ENCODE data around the gene SAXO1.
"Not testable (repeated sequence)": the region's sequence is repeated elsewhere in the genome, so short reads cannot be mapped to it uniquely, and the experiment has no call there.

Gene SAXO1

DNA sequence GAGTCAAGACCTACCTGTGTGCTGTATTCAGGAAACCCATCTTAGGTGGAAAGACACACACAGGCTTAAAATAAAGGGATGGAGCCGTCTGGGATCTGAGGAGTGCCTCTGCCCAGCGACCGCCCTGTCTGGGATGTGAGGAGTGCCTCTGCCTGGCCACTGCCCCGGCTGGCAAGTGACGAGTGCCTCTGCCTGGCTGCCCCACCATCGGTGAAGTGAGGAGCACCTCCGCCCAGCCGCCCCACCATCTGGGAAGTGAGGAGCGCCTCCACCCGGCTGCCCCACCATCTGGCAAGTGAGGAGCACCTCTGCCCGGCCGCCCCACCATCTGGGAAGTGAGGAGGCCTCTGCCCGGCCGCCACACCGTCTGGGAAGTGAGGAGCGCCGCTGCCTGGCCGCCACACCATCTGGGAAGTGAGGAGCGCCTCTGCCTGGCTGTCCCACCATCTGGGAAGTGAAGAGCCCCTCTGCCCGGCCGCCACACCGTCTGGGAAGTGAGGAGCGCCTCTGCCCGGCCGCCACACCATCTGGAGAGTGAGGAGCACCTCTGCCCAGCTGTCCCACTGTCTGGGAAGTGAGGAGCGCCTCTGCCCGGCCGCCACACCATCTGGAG is 33.7 kb downstream of the SAXO1 start:
- no peak for DNase-seq

DNA sequence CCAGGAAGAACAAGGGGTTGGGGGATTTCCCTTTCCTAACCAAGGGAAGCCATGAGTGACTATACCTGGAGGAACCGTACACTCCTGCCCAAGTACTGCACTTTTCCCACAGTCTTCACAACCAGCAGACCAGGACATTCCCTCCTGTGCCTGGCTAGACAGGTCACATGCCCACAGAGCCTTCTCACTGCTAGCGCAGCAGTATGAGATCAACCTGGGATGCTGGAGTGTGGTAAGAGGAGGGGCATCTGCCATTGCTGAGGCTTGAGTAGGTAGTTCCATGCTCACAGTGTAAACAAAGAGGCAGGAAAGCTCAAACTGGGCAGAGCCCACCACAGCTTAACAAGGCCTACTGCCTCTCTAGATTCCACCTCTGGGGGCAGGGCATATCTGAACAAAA is 35.9 kb downstream of the SAXO1 start:
- no peak for DNase-seq

DNA sequence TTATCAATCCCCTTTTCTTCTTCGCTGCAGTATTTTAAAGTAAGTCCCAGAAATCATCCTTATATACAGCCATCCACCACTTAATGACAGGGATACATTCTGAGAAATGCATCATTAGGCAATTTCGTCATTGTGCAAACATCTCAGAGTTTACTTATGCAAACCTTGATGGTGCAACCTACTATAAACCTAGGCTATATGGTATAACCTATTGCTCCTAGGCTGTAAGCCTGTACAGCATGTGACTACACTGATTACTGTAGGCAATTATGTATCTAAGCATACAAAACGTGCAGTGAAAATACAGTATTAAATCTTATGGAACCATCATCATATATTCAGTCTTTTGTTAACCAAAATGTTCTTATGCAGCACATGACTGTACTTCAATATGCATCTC is 36.8 kb downstream of the SAXO1 start:
- DNase-seq: no peak

DNA sequence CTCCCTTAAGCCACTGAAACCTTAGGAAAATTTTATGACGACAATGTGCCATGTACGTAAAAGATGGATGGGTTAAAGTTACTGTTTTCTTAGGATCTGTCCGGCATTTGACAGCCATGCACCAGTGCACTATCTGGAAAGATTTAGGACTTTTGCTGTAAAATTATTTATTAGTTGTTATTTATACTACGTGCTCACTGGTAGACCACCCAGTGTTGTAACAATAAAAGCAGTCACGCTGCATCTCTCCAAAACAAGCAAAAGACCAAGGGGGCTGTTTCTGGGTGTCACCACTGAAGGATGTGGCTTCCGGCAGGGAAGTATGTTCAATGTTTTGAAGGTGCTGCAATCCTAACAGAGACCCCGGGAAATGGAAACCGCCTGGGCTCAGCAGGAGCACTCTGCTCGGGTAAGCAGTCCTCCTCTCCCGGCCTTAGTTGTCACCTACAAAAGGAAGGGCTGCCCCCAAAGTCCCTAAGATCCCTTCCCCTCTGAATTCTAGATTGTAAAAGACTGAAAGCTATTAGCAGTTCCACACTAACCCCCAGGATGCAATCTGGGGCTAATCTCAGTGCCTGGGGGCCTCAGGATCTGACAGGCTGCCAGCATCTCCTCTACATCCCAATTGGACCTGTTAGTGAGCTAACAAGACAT is 38.6 kb downstream of the SAXO1 start:
- no peak for DNase-seq

DNA sequence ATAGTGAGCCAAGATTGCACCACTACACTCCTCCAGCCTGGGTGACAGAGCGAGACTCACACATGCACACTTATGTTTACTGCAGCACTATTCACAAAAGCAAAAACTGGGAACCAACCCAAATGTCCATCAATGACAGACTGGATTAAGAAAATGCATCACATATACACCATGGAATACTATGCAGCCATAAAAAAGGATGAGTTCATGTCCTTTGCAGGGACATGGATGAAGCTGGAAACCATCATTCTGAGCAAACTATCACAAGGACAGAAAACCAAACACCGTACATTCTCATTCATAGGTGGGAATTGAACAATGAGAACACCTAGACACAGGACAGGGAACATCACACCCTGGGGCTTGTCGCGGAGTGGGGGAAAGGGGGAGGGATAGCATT is 41.8 kb downstream of the SAXO1 start:
- DNase-seq: not testable (repeated sequence)

DNA sequence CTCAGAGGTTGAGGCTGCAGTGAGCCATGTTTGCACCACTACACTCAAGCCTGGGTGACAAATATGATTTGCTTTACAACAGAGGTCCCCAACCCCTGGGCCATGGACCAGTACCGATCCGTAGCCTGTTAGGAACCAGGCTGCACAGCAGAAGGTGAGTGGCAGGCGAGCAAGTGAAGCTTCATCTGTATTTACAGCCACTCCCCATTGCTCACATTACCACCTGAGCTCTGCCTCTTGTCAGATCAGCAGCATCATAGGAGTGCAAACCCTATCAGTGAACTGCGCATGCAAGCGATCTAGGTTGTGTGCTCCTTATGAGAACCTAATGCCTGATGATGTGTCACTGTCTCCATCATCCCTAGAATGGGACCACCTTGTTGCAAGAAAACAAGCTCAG is 42.5 kb downstream of the SAXO1 start:
- no peak for DNase-seq

DNA sequence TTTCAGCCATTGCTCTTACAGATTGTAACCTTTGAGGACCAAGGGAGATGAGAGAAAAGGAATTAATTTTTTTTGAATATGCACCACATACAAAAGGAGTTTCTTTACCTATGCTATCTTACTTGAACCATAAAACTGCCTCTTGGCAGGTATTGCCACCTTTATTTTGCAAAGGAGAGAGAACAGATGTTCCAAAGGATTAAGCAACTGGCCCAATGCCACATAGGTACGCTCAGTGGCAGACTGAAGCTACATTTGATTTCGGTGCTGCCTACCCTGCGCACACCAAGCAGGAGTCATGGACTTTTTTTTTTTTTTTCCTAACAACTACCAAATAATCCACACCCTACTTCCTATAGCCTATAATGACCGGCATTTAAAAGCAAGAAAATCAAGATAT is 43.1 kb downstream of the SAXO1 start:
- no peak for DNase-seq

DNA sequence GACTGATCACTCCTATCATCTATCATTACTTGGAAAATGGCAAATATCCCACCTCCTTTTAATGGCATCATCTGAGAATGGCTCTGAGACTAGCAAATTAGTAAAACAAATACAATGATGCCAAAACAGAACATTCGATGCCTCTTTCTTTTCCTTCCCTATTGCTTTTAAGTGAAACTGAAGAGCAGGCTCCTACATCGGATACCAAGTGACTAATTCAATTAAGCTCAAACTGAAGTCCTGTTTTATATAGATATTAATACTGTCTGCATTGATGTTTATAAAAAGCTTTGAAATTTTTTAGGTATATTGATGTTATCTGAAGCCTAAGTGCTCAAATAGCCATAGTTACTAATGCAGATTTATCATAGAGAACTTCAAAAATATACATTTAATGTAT is 43.9 kb downstream of the SAXO1 start:
- no peak for DNase-seq

DNA sequence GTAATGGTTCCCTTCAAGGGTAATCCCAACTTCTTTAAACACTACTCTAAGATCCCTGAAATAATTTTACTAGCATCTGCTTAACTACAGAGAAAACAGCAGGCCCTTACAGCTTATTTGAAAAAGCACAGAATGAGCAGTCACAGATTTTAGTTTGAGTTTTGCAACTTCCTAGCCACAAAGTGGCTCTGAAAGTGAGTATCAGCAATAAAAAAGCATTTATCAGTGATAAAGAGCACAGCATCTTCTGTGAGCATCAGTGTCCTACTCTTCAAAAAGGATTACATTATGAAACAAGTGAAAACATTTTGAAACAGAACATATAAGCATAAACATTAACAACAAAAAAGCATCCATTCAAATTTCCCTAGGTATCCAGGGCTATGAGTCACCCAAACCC is 45.0 kb downstream of the SAXO1 start:
- DNase-seq: no peak

DNA sequence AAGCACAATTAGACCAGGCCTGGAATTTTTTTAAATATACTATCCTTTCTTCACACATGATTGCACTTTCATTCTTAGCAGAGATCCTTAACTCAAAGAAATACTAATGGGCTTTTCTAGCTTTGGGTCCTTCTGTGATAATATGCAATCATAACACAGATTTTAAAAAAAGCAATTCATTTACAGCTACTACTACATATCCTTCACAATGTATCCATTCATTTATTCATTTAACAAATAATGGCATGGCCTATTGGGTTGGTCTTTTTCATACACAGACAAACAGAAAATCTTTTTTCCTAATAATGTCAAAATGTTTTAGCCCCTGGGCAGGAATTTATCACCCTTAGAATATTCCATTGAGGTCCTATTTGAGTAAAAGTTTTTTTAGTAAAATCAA is 47.0 kb downstream of the SAXO1 start:
- no peak for DNase-seq

DNA sequence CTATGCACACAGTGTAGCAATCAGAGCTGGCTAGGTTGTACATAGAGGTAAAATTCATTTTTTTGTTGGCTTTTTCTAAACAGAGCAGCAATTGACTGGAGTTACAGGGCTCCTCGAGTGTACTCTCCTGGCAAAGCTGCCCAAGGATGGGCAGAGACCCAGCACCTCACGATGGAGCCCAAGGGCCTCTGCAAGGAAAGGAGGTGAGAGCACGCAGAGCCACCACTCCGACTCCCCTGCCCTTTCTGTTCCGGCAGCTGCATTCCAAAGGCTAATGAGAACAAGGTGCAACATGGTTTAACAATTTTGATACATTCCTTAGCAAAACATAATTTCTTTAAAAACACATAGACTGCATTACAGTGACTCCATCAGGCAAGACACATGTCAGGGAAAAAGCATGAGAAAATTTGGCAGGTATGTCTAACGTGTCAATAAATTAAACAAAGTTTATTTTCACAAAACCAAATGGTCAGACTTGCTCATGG is 47.5 kb downstream of the SAXO1 start:
- peak; percentile 2 for DNase-seq

DNA sequence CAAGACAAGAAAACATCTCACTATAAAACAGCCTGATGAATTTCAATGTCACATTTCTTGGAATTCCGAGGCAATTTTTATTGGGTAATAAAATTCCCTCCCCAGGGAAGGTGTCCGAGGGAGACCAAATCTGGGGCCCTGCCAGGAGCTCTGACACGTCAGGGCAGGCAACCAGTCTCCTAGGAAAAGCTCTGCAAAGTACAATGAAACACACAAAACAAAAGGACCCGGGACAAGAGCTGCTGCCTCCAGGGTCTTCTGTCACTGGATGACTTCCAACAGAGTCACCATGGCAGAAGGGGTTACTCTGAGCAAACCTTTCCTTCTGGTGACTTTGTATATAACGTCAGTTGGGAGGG is 50.8 kb downstream of the SAXO1 start:
- DNase-seq: no peak

DNA sequence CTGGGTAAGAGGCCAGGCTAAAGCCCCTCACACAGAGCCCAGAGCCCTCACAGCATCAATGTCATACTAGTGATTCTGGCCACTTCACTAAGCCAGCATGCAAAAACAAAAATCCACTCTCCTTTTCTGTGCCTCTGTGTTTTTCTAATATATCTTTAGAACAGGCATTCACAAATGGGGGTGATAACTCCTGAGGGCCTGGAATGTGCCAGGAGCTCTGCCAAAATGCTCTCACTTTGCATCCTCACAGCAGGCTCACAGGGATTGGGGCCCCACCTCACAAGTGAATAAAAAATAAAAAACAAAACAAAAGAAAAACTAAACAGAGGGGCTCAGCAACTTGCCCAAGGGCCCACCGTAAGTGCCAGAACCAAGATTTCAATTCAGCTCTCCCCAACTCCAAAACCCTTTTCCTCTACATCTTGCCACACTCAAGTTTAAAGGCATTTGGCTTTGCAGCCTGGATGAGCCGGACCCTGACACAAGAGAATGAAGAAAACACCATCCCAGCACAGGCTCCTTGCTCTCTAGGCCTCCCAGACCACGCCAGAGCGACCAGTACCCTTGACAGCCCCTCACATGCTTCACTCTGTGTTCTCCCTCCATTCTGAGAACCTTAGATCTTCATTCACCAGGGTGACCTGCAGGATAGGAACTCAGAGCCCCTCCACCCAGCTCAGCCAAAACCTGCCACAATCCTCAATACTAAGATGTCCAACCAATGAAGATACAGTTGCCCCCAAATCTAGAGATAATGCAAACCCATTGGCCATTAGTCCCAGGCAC is 51.3 kb downstream of the SAXO1 start:
- DNase-seq: no peak

DNA sequence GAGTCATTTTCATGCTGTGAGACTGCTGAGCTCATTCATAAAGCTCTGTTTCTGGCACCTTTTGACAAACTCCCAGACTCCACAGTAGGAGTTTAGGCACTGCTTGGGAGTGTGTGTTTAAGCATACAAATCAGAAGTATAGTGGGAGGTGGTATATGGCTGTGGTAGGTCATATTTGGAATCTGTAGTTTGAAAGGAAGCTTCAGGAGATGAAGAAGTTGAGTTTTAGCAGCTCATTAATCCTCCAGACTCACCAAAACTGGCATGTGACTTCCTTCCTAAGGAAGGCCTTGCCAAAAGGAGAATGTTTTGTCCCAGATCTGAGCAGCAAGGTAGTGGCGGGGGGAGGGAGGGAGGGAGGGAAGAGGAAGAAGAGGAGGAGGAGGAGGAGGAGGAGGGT is 52.8 kb downstream of the SAXO1 start:
- DNase-seq: no peak

DNA sequence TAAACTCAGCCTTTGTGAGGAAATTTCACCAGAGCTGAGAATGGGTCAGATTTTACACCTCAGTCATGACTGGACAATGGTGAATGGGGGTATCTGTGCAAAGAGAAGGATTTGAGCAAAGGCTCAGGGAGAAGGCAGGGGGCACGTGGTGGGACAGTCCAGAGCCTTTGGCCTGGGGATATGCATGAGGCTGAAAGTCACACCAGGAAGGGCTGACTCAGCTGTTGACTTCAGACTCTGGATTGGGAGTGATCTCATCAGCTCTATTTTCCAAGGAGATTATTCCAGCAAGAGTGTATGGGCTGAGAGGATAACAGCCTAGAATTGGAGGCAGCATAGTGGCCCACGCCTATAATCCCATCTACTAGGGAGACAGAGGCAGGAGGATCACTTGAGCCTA is 53.6 kb downstream of the SAXO1 start:
- DNase-seq: no peak

DNA sequence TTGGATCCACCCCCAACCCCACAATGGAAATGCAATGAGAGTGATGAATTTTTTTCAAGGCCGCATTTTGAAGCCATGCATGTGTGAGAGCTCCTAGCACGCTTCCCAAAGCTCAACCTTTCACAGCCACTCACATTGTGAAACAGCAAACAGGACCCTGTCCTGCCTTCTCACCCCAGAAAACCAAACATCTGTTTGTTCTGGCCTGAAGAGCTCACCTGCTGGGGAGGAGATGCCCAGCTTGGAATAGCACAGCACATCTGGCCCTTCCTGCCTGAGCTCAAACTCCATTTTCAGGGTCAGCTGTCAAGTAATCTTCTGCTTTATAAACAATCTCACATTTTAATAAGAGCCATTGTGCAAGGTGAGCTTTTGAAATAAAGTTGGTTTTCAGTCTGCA is 54.8 kb downstream of the SAXO1 start:
- DNase-seq: no peak

DNA sequence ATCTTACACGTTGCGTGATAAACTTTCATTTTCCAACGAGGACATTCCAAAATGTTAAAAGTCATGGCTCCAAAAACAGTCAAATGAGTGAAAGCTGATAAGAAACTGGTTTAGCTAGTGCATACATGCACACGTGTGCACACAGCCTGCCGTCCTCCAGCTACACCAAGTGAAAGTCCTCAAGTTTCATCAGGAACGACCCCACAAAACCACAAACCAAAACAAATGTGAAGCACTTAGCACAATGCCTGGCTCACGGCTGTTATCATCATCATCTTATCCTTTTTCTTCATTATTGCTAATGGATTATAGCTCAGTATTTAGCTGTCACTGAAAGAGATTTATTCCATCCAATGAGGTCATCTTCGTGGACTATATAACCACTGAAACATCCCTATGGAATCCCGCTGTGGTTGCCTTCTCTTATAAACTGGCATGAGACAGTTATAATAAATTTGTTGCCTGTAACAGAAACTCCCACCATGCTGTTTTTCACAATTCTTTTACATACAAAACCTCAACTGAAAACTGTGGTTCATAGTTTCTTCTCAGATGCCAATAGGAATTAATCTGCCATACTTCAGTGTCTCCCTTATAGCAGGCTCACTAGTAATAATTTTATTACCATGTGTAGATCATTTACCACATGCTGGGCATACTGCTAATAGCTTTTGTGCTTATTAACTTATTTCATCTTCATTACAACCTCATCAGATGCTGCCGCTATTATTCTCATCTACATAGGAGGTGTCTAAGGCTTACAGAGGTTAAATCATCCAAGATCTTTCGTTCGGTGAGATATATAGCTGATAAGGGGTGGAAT is 56.1 kb downstream of the SAXO1 start:
- no peak for DNase-seq

DNA sequence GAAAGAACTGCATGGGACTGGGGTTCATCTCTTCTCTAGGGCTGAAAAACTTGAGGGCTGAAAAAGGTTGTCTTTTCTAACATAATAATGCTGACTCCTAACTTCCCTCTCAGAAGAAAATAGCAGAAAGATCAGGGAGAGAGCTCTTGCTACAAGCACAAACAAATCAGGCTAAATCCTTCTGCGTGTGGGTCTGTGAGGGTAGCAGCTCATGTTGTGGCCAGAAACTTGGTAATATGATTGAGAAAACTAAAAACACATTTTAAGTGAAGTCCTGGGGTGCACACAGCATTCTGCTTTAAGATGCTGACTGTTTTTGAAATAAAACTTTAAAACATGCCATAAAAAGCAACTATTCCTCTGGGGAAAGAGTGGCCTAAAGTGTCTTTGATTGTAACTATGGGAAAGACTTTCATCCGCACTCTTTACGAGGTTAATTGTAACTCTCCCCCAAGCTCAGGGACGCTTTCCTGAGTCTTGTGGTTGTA is 56.7 kb downstream of the SAXO1 start:
- no peak for DNase-seq

DNA sequence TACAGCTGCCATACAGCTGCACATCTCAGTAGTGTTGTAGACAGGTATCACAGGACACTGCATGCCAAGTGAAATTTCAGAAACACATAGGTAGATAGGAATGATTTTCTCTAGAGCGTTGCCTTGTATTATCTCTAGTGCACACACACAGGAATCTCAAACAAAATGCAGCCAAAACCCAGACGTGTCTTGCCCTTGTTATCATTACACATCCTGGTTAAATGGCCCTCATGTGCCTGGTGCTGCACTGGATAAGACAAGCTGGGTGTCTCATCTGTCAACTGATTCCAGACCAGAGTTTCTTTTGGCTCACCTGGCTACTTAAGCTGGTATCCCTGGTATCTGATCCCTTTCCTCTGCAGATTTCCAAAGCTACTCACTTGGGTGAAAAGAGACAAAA is 59.7 kb downstream of the SAXO1 start:
- no peak for DNase-seq

DNA sequence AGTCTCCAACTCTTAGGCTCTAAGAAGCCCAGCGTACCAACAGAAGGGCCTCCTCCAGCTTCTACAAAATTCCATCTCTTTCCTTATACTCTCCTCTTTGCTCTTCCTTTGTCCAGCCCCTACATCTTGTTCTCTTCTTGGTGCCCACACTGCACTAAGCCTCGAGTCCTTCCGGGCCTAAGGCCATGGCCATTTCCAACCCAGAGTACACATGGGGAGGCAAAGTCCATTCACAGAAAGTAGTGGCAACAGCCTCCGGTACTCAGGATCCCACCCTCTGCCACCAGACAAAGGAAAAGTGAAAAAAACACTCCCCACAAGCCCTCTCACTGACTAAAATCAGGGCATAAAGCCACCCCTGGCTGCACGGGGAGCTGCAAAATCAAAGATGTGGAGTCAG is 60.3 kb downstream of the SAXO1 start:
- DNase-seq: no peak

DNA sequence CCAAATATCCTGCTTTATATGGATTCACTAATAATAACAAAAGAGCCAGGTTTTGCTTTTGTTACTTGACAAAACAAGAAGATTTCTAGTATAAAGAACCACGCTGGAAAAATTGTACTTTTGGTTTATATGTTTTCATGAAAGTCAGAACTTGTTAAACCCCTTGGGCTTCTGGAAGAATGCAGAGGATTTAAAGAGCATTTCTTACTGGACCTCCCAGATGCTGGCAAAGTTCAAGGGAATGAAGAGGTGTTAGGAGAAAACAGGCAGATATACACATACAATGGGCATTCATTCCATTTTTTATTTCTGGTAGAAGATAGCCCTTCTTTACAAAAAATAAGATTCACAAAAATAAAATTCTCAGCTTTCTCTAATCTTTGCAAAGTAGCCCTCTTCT is 61.1 kb downstream of the SAXO1 start:
- no peak for DNase-seq

DNA sequence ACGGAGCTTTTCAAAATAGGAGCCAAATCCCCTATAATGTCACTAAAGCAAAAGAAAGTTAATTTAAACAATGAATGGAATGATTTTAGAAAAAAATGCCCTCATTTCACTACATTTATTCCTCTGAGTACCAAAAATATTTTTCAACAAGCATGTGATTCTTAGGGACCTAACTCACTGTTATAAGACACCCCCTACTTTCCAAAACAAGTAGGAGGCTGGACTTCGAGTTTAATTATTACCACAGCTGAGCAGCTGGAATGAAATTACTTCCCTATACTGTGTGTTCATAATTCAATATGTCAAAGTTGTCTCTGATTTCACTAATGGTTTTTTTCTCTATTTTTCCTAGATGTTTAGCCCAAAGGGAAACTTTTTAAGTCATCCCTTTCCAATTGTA is 61.6 kb downstream of the SAXO1 start:
- DNase-seq: no peak

DNA sequence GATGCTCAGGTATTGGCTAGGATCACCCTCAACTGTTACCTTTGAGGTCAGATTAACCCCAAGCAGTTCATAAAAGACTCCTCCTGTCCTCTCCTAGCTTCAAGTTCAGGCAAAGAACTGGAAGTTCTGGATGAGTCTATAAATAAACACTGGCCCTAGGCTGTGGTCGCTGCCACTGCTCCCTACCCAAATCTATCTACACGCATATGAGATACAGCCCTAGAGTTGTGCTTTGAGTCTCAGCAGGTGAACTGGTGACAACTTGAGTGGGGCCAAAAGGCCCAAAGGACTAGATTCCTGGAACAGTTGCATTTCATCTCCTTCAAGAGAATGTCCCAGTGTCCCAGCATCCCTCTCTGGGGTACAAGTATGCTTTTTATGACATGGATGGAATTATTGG is 62.6 kb downstream of the SAXO1 start:
- no peak for DNase-seq
